ENCODE data around the gene DOK6.

The DOK6 gene

GRCh38 chr18:69597561-69597960 lies 196.9 kb downstream of the DOK6 start:
- no peak for TF ChIP-seq CTCF (conservative IDR thresholded peaks at IDR 0.05; ENCODE audit: low read depth, low read length)
- H3K4me3 ChIP-seq (ENCODE audit: low read depth, low read length): no peak overlapping the region
- DNase-seq (ENCODE audit: low read depth): no peak

- no peak for TF ChIP-seq CTCF (conservative IDR thresholded peaks at IDR 0.05; ENCODE audit: low read depth, low read length)
Observed at GRCh38 chr18:69599377-69599776, 198.7 kb downstream of the DOK6 start.

GRCh38 chr18:69612242-69612641 lies 211.6 kb downstream of the DOK6 start:
- no peak for TF ChIP-seq CTCF (conservative IDR thresholded peaks at IDR 0.05; ENCODE audit: low read depth, low read length)
- DNase-seq (ENCODE audit: low read depth): no peak
- no peak overlapping the region for H3K4me3 ChIP-seq (ENCODE audit: low read depth, low read length)

More at GRCh38 chr18:69599377-69599776, 198.7 kb downstream of the DOK6 start:
- no peak overlapping the region for H3K4me3 ChIP-seq (ENCODE audit: low read depth, low read length)
- DNase-seq (ENCODE audit: low read depth): no peak

GRCh38 chr18:69616114-69616513 lies 215.4 kb downstream of the DOK6 start:
- TF ChIP-seq CTCF (conservative IDR thresholded peaks at IDR 0.05; ENCODE audit: low read depth, low read length): no peak
- no peak overlapping the region for H3K4me3 ChIP-seq (ENCODE audit: low read depth, low read length)
- DNase-seq (ENCODE audit: low read depth): no peak

- TF ChIP-seq CTCF (conservative IDR thresholded peaks at IDR 0.05; ENCODE audit: low read depth, low read length): no peak
- no peak overlapping the region for H3K4me3 ChIP-seq (ENCODE audit: low read depth, low read length)
- no peak for DNase-seq (ENCODE audit: low read depth)
Observed at GRCh38 chr18:69617408-69617807, 216.7 kb downstream of the DOK6 start.

GRCh38 chr18:69617888-69618287 lies 217.2 kb downstream of the DOK6 start:
- peak; percentile 60 for DNase-seq (ENCODE audit: low read depth)

More at GRCh38 chr18:69617888-69618287, 217.2 kb downstream of the DOK6 start:
- no peak overlapping the region for H3K4me3 ChIP-seq (ENCODE audit: low read depth, low read length)
- no peak for TF ChIP-seq CTCF (conservative IDR thresholded peaks at IDR 0.05; ENCODE audit: low read depth, low read length)
